Natural killer cell (primary cell): ENCODE results near the gene ENO3. TPM values are rescaled to one million over a fixed set of nuclear protein-coding genes. Genes with fewer than 3 reads are reported as not detected.

ENCODE experiments used
- ATAC-seq, 3 donors: fragments of 150-1000 bp in 2 of 3; fragments of 200-7000 bp in 1 of 3; cut with Tn5 transposase; 1 replicate in 1 of 3; 2 replicates in 2 of 3; pipeline ENCODE4 v1.10.0; 2021; ENCODE audit warnings: mild to moderate bottlenecking in 2 of 3, moderate library complexity in 2 of 3
- DNase-seq, 2 donors: peaks; one replicate each; pipeline versions ENCODE4 v3.0.0 to v3.0.0-alpha.2; 2013 to 2021; ENCODE audit warnings: mixed read lengths in 1 of 2
- H3K27ac ChIP-seq: one replicate; pipeline ENCODE4 v1.5.1; 2013; ENCODE audit warnings: mild to moderate bottlenecking, low read length
- H3K27me3 ChIP-seq: one replicate; pipeline ENCODE4 v1.6.1; 2013; ENCODE audit warnings: low read length; ENCODE audit not compliant: control insufficient read depth, insufficient read depth
- H3K36me3 ChIP-seq: one replicate; pipeline ENCODE4 v1.6.1; 2013; ENCODE audit warnings: low read length; ENCODE audit not compliant: control insufficient read depth, insufficient read depth
- H3K4me1 ChIP-seq: one replicate; pipeline ENCODE4 v1.6.1; 2013; ENCODE audit warnings: low read length; ENCODE audit not compliant: control insufficient read depth, insufficient read depth
- H3K4me3 ChIP-seq: one replicate; pipeline ENCODE4 v1.5.1; 2013; ENCODE audit warnings: low read length
- H3K9me3 ChIP-seq: one replicate; pipeline ENCODE4 v1.6.1; 2013; ENCODE audit warnings: low read length; ENCODE audit not compliant: control insufficient read depth, insufficient read depth
- H3K27ac Mint-ChIP-seq, 2 donors: one replicate each; pipeline ENCODE4 v1.8.0; 2022; ENCODE audit warnings: mild to moderate bottlenecking in 2 of 2, mixed read lengths in 2 of 2, moderate library complexity in 1 of 2
- H3K27me3 Mint-ChIP-seq, 2 donors: one replicate each; pipeline ENCODE4 v1.8.0; 2022; ENCODE audit warnings: low read depth in 2 of 2, mixed read lengths in 2 of 2
- H3K36me3 Mint-ChIP-seq: one replicate; pipeline ENCODE4 v1.8.0; 2022; ENCODE audit warnings: mixed read lengths
- H3K4me1 Mint-ChIP-seq, 2 donors: one replicate each; pipeline ENCODE4 v1.8.0; 2022; ENCODE audit warnings: mixed read lengths in 2 of 2
- H3K4me3 Mint-ChIP-seq: one replicate; pipeline ENCODE4 v1.8.0; 2022; ENCODE audit warnings: mild to moderate bottlenecking, moderate library complexity, mixed read lengths
- H3K9me3 Mint-ChIP-seq, 2 donors: one replicate each; pipeline ENCODE4 v1.8.0; 2022; ENCODE audit warnings: mixed read lengths in 2 of 2
- WGBS: methylation state at CpG from one replicate; pipeline ENCODE4 v1.1.7; 2013; ENCODE audit warnings: missing lambda C conversion rate; ENCODE audit not compliant: insufficient coverage; 5-methylcytosine and 5-hydroxymethylcytosine counted together
- intact Hi-C: fragments of 100-400 bp; cut with micrococcal nuclease; formaldehyde crosslinking; loops from one replicate; pipeline ENCODE4 v1.14.2; 2022
- total RNA-seq, 4 donors: library from RNA; stranded (reverse); fragments of 120-200 nt in 1 of 4; gene quantifications; one replicate each; pipeline versions ENCODE4 v1.2.3 to v1.2.4, GENCODE V29; 2013 to 2022
- TF ChIP-seq, protein P1 (sequence below): fragments of 200-600 bp; IDR thresholded peaks from one replicate; pipeline ENCODE4 v1.8.0; 2022; ENCODE audit warnings: antibody characterized with exemption

ENO3 gene
- total RNA-seq, 3 donors from 2014 or later (not counting 1 experiment from before 2014, with no cell fraction given): 26.1 to 28.4 (median 26.6) TPM

- peak overlapping the region in 1 of 2 donors; percentile 86 for H3K27ac Mint-ChIP-seq
- no peaks in the 10 kb centered on the region for H3K36me3 Mint-ChIP-seq
- peaks cover 0 to 4% of the 10 kb centered on the region in 2 donors for H3K27me3 Mint-ChIP-seq
- Histone ChIP-seq H3K27ac (no peak overlapping the region), H3K4me3 (peak overlapping the region; percentile 67), H3K36me3 (peaks cover 9% of the 10 kb centered on the region), H3K4me1 (peaks cover 21% of the 10 kb centered on the region), H3K27me3 (no peaks in the 10 kb centered on the region), H3K9me3 (no peaks in the 10 kb centered on the region)
- H3K4me3 Mint-ChIP-seq: peak overlapping the region; percentile 89
- no peaks in the 10 kb centered on the region for H3K9me3 Mint-ChIP-seq
- peaks cover 18 to 38% of the 10 kb centered on the region in 2 donors for H3K4me1 Mint-ChIP-seq
- intact Hi-C loops: no loop called here
- WGBS: 62% methylated on average over 13 of the region's 14 CpGs
- ATAC-seq (no peak), DNase-seq (peak in 1 of 2 donors; percentile 57)
- TF ChIP-seq, protein P1, sequence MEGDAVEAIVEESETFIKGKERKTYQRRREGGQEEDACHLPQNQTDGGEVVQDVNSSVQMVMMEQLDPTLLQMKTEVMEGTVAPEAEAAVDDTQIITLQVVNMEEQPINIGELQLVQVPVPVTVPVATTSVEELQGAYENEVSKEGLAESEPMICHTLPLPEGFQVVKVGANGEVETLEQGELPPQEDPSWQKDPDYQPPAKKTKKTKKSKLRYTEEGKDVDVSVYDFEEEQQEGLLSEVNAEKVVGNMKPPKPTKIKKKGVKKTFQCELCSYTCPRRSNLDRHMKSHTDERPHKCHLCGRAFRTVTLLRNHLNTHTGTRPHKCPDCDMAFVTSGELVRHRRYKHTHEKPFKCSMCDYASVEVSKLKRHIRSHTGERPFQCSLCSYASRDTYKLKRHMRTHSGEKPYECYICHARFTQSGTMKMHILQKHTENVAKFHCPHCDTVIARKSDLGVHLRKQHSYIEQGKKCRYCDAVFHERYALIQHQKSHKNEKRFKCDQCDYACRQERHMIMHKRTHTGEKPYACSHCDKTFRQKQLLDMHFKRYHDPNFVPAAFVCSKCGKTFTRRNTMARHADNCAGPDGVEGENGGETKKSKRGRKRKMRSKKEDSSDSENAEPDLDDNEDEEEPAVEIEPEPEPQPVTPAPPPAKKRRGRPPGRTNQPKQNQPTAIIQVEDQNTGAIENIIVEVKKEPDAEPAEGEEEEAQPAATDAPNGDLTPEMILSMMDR: no peak
These were observed 48.0 kb downstream of the ENO3 start for GRCh38 chr17:4998732-4999429.

GRCh38 chr17:4999430-5000093 is 48.6 kb downstream of the ENO3 start:
- H3K4me3 ChIP-seq: no peak overlapping the region
- no peaks in the 10 kb centered on the region for H3K27me3 ChIP-seq
- H3K36me3 Mint-ChIP-seq: peaks cover 5% of the 10 kb centered on the region
- intact Hi-C loops: no loop called here
- peaks cover 15% of the 10 kb centered on the region for H3K36me3 ChIP-seq
- H3K27me3 Mint-ChIP-seq: peaks cover 0 to 4% of the 10 kb centered on the region in 2 donors
- TF ChIP-seq, protein P1: no peak
- H3K4me1 ChIP-seq: peaks cover 21% of the 10 kb centered on the region
- H3K27ac ChIP-seq: no peak overlapping the region
- H3K4me3 Mint-ChIP-seq: peak overlapping the region; percentile 89
- H3K9me3 ChIP-seq: no peaks in the 10 kb centered on the region
- no peak for ATAC-seq
- H3K27ac Mint-ChIP-seq: peak overlapping the region in 1 of 2 donors; percentile 86
- H3K4me1 Mint-ChIP-seq: peaks cover 18 to 38% of the 10 kb centered on the region in 2 donors
- 81% methylated on average over 12 of the region's 12 CpGs for WGBS
- H3K9me3 Mint-ChIP-seq: no peaks in the 10 kb centered on the region
- no peak for DNase-seq

DNA sequence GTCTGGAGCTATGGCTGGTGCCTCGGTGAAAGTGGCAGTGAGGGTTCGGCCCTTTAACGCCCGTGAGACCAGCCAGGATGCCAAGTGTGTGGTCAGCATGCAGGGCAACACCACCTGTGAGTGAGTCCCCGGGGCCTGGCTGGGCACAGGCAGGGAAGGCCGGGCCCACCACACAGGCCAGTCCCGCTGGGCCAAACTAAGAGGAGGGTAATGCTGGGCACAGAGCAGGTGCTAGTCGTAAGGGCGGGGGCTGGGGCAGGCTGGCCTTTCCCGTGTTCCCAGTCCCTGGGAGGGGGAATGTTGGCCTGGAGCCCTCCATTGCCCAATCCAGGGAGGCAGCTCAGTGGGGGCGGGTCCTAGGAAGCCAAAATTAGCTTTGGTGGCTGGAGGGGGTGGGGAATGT is 49.3 kb downstream of the ENO3 start:
- Histone ChIP-seq H3K4me3 (no peak overlapping the region), H3K27ac (no peak overlapping the region), H3K9me3 (no peaks in the 10 kb centered on the region), H3K27me3 (no peaks in the 10 kb centered on the region), H3K4me1 (peaks cover 21% of the 10 kb centered on the region), H3K36me3 (peaks cover 22% of the 10 kb centered on the region)
- no peak for ATAC-seq
- Mint-ChIP-seq H3K27me3 (peaks cover 0 to 1% of the 10 kb centered on the region in 2 donors), H3K36me3 (peaks cover 11% of the 10 kb centered on the region), H3K4me1 (peaks cover 18 to 38% of the 10 kb centered on the region in 2 donors), H3K9me3 (no peaks in the 10 kb centered on the region), H3K4me3 (no peak overlapping the region), H3K27ac (peak overlapping the region in 1 of 2 donors; percentile 39)
- TF ChIP-seq, protein P1: no peak
- intact Hi-C loops: no loop called here
- DNase-seq: no peak
- 93% methylated on average over 11 of the region's 11 CpGs for whole genome bisulfite sequencing
